Astrocyte (in vitro differentiated cells and primary cell): Measurements from ENCODE around the gene SPATA6.

Source experiments
- CTCF ChIP-seq: IDR thresholded peaks from 2 replicates; pipeline ENCODE4 v1.5.1; 2011; ENCODE audit warnings: low read depth, mild to moderate bottlenecking, inconsistent platforms, low read length, moderate library complexity; ENCODE audit not compliant: insufficient read depth
- EZH2 ChIP-seq: IDR thresholded peaks from 2 replicates; pipeline ENCODE4 v1.6.1; 2012; ENCODE audit warnings: mild to moderate bottlenecking, low read length, inconsistent platforms; ENCODE audit not compliant: insufficient read depth

DNA sequence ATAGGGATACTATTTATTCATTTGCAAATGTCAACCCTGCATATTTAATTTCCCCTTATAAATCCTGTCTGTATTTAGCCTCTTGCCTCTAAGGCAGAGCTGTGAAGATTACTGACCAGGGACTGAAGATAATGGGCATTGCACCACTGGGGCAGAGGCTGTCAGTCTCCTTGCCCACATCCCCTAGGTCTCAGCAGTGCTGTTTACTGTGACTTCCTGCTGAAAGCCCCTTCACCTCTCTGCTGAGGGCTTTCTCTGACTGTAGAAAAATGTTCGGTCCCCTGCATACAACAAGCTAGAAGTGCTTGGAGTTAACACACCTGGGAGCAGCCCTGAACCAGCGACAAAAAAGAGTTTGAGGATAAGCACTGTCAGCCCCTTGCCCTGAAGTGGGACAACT is 220.7 kb downstream of the SPATA6 start:
- TF ChIP-seq EZH2 (no peak), CTCF (no peak)
